ENCODE data around the gene CDK17. TPM values are rescaled to one million over a fixed set of nuclear protein-coding genes. Genes with fewer than 3 reads are reported as not detected.
A peak's percentile ranks its signal among the peaks of the same experiment; 100 is the strongest.

Gene CDK17
- 112 TPM for total RNA-seq (ENCODE audit: unreplicated experiment)
- long read RNA-seq, full-length matches to known transcripts: 22 of 29 reads
- long read RNA-seq, partial matches to known transcripts: 1 of 29 reads
- long read RNA-seq, other reads (novel, unspliced or antisense): 6 of 29 reads

- peaks cover 11% of the 10 kb centered on the region for H3K36me3 Mint-ChIP-seq (ENCODE audit: low read depth, unreplicated experiment)
- DNase-seq (ENCODE audit: low spot score): peak; percentile 88
- H3K27me3 Mint-ChIP-seq (ENCODE audit: unreplicated experiment): peaks cover 21% of the 10 kb centered on the region
- TF ChIP-seq CTCF (IDR thresholded peaks at IDR 0.05; ENCODE audit: unreplicated experiment): peak; percentile 42
- peaks cover 48% of the 10 kb centered on the region for H3K4me1 Mint-ChIP-seq (ENCODE audit: unreplicated experiment)
- H3K27ac Mint-ChIP-seq (ENCODE audit: unreplicated experiment): peak within 1 kb of the TSS; percentile 98
- H3K9me3 Mint-ChIP-seq (ENCODE audit: unreplicated experiment): no peaks in the 10 kb centered on the region
- H3K4me3 Mint-ChIP-seq (ENCODE audit: unreplicated experiment): peak within 1 kb of the TSS; percentile 100
Observed at GRCh38 chr12:96399919-96400630, at the start of gene CDK17. Gene CDK17, minus strand, starts transcription at chr12:96400439. Its CDS starts 65,603 bp downstream, at chr12:96334836.

DNA sequence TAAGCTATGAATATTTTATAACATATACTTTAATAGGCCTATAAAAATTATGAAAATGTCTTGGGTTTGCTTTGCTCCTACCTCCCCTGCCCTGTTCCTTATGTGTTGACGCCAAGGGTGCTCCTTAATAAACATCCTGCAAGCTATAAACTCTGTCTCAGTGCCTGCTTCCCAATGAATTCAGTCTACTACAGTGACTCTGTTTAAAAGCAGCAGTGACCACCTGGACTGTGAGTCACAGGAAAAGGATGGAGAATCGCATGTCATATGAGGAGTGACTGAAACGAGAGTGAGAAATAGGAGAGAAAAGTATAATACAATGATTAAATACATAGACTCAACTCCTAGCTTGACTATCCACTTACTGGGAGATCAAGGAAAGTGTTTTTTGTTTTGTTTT, 48.1 kb upstream of the CDK17 start:
- peak overlapping the region; percentile 94 for H3K27ac Mint-ChIP-seq (ENCODE audit: unreplicated experiment)
- TF ChIP-seq CTCF (IDR thresholded peaks at IDR 0.05; ENCODE audit: unreplicated experiment): no peak
- H3K4me1 Mint-ChIP-seq (ENCODE audit: unreplicated experiment): peaks cover 33% of the 10 kb centered on the region
- no peak for DNase-seq (ENCODE audit: low spot score)
- H3K9me3 Mint-ChIP-seq (ENCODE audit: unreplicated experiment): no peaks in the 10 kb centered on the region
- H3K4me3 Mint-ChIP-seq (ENCODE audit: unreplicated experiment): no peak overlapping the region
- H3K27me3 Mint-ChIP-seq (ENCODE audit: unreplicated experiment): peaks cover 11% of the 10 kb centered on the region
- H3K36me3 Mint-ChIP-seq (ENCODE audit: low read depth, unreplicated experiment): no peaks in the 10 kb centered on the region

DNA sequence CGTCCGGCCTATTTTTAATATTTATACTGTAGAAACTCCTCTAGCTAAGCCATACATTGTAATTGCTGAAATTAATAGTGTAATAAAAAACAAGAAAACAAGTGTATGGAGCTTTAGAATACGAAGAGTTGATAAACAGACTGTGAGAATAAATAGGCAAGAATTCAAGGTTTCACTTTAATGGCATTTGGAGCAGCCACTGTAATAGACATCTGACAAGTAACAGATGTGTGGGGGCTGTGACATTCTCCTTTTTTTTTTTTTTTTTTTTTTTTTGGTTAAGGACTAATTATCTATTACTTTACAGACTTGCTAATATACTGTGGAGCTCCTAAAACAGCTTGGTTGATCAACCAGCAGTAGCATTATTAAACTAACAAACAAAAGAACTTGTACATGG, 47.0 kb upstream of the CDK17 start:
- Mint-ChIP-seq H3K4me1 (ENCODE audit: unreplicated experiment) (peaks cover 40% of the 10 kb centered on the region), H3K27me3 (ENCODE audit: unreplicated experiment) (peaks cover 13% of the 10 kb centered on the region), H3K36me3 (ENCODE audit: low read depth, unreplicated experiment) (no peaks in the 10 kb centered on the region), H3K4me3 (ENCODE audit: unreplicated experiment) (no peak overlapping the region), H3K27ac (ENCODE audit: unreplicated experiment) (peak overlapping the region; percentile 99), H3K9me3 (ENCODE audit: unreplicated experiment) (no peaks in the 10 kb centered on the region)
- no peak for DNase-seq (ENCODE audit: low spot score)
- TF ChIP-seq CTCF (IDR thresholded peaks at IDR 0.05; ENCODE audit: unreplicated experiment): no peak

DNA sequence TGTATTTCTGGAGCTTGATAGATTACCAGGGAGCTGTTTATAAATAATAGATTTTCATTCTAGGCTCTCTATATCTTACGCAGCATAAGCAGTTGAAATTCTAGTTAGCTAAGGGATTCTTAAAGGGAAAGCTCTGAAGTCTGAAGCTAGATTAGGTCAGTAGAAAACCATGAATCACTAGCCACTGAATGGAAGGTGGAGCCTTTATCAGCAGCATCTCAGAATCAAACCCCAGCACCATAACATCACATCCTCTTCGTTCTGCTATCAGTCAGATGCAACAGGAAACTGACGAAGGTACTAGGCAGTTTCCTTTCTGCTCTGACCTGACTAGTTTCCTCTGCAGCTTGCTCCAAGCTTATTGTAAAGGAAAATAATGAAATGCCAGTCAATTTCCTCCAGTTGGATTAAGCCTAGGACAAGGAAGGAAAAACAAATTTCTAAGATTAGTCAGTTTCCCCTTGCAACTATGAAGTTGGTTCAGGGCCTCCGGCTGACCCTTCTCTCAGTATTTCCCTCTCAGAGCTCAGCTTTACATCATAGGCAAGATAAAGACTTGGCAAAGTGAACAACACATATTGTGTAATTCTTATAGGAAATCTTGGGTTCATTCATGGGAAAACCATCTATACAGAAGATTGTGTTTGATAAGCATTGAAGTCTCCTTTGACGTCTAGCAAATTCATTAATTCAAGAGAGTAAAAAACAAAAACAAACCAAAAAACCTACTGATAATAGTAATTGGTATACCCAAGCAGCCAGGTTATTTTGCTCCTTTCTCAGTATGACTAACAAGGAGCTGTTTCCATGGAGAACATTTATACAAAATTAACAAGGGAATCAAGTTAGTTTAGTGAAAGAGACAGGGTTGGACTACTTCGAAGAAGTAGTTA, 45.7 kb upstream of the CDK17 start:
- DNase-seq (ENCODE audit: low spot score): peak; percentile 54
- H3K9me3 Mint-ChIP-seq (ENCODE audit: unreplicated experiment): no peaks in the 10 kb centered on the region
- peak overlapping the region; percentile 42 for H3K4me3 Mint-ChIP-seq (ENCODE audit: unreplicated experiment)
- no peaks in the 10 kb centered on the region for H3K36me3 Mint-ChIP-seq (ENCODE audit: low read depth, unreplicated experiment)
- peaks cover 42% of the 10 kb centered on the region for H3K4me1 Mint-ChIP-seq (ENCODE audit: unreplicated experiment)
- peak overlapping the region; percentile 99 for H3K27ac Mint-ChIP-seq (ENCODE audit: unreplicated experiment)
- no peak for TF ChIP-seq CTCF (IDR thresholded peaks at IDR 0.05; ENCODE audit: unreplicated experiment)
- H3K27me3 Mint-ChIP-seq (ENCODE audit: unreplicated experiment): peaks cover 13% of the 10 kb centered on the region
